HL-60 (cell line): Measurements from ENCODE around the gene WFIKKN1.

ENCODE experiments used
- DNase-seq, 2 experiments: peaks; one replicate each; pipeline ENCODE4 v3.0.0-alpha.2; 2010 to 2020; ENCODE audit warnings: low read depth in 1 of 2, low spot score in 1 of 2
- H3K27ac ChIP-seq: fragments of 250-450 bp; sonication (Bioruptor Pico); replicated peaks from 2 replicates; pipeline ENCODE4 v1.5.1; 2020; ENCODE audit warnings: mild to moderate bottlenecking, moderate library complexity
- H3K27me3 ChIP-seq: fragments of 250-450 bp; sonication (Bioruptor Pico); 2 replicates; pipeline ENCODE4 v1.5.1; 2021; ENCODE audit warnings: mild to moderate bottlenecking, moderate library complexity; ENCODE audit not compliant: insufficient read depth, poor library complexity, severe bottlenecking
- H3K4me3 ChIP-seq: replicated peaks from 2 replicates; pipeline ENCODE4 v1.5.1; 2011; ENCODE audit warnings: mild to moderate bottlenecking, control low read depth, low read length; ENCODE audit not compliant: insufficient read depth
- CTCF ChIP-seq: IDR thresholded peaks from one replicate; pipeline ENCODE4 v1.5.1; 2011; ENCODE audit warnings: low read length, control low read depth, inconsistent platforms; ENCODE audit not compliant: insufficient read depth
- GABPA ChIP-seq: IDR thresholded peaks from 2 replicates; pipeline ENCODE4 v1.6.1; 2012; ENCODE audit warnings: low read depth
- POLR2AphosphoS5 ChIP-seq: IDR thresholded peaks from 2 replicates; pipeline ENCODE4 v1.6.1; 2012; ENCODE audit warnings: low read depth
- REST ChIP-seq: IDR thresholded peaks from 2 replicates; pipeline ENCODE4 v1.6.1; 2012; ENCODE audit warnings: low read depth; ENCODE audit not compliant: insufficient replicate concordance
- SPI1 ChIP-seq: IDR thresholded peaks from 2 replicates; pipeline ENCODE4 v1.6.1; 2012; ENCODE audit warnings: low read depth, mild to moderate bottlenecking, borderline replicate concordance

WFIKKN1 gene

GRCh38 chr16:583470-583814, 47.3 kb upstream of the WFIKKN1 start:
- no peak for TF ChIP-seq CTCF
- no peak for TF ChIP-seq POLR2AphosphoS5
- TF ChIP-seq SPI1: no peak
- TF ChIP-seq REST: no peak
- TF ChIP-seq GABPA: no peak
- H3K27ac ChIP-seq: no peak overlapping the region
- no peak for DNase-seq
- H3K4me3 ChIP-seq: no peak overlapping the region
- H3K27me3 ChIP-seq: no peaks in the 10 kb centered on the region

DNA sequence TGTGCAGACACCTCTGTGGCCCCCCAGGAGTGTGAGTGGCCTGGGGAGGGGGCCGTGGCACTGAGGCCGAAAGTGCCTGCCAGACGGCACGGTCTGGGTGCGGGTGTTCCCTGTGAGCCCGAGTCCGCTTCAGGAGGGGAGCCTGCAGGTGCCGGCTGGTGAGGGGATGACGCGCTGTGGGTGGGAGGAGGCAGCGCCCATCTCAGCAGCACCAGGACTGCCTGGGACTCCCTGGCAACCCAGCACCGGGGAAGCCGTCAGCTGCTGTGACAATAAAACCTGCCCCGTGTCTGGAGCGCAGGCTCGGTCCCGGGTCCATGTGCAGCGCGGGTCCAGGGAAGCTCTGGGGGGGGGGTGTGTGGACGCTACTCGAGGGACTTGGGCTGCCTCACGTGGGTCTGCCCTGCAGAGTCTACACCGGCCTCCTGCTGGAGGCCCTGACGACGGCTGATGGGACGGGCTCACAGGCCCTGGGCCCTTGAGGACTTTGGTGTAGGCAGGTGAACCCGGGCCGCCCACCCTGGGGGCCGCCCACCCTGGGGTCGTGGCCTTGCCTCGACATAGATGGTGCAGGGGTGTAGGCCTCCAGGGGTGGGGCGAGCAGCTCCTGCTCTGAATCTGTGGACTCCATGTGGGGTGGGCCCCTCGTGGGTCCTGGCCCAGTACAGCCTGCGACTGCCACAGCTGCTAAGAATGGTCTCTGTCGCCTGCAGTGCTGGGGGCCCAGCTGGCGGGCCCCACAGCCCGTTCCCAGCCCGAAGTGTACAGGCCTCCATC, 46.8 kb upstream of the WFIKKN1 start:
- DNase-seq: no peak
- Histone ChIP-seq H3K27me3 (no peaks in the 10 kb centered on the region), H3K4me3 (no peak overlapping the region), H3K27ac (no peak overlapping the region)
- TF ChIP-seq POLR2AphosphoS5 (no peak), REST (no peak), CTCF (no peak), SPI1 (no peak), GABPA (no peak)

GRCh38 chr16:585351-585750, 45.4 kb upstream of the WFIKKN1 start:
- TF ChIP-seq GABPA: no peak
- TF ChIP-seq SPI1: no peak
- TF ChIP-seq REST: no peak
- DNase-seq: peak in 1 of 2 experiments; percentile 20
- Histone ChIP-seq H3K27me3 (no peaks in the 10 kb centered on the region), H3K4me3 (no peak overlapping the region), H3K27ac (no peak overlapping the region)
